ENCODE data around the gene ZDHHC12. TPM values are rescaled to one million over a fixed set of nuclear protein-coding genes. Genes with fewer than 3 reads are reported as not detected.

The ZDHHC12 gene
- total and polyA plus RNA-seq, 10 of the 15 experiments (the other 5 are each of a cell fraction or from before 2014, with no cell fraction given), result 0.95 to 146 (median 49.9) TPM

DNA sequence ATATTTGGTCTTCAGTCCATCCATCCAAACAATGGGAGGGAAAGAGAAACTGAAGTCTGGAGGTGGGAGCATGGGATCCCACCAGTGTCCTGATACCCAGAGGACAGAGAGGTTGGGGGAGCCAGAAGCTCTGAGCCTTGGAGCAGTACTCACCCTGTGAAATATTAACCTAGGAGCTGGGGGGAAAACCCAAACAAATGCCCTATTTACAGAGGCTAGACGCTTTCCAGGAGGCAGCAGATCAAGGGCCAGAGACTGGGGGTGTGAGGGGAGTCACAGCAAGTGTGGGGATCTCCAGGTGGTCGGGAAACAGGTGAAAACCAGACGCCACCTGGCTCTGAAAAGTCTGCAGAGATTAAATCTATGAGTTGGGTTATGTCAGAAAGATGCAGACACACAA, 41.6 kb upstream of the ZDHHC12 start:
- H3K4me2 ChIP-seq (ENCODE audit: control insufficient read depth, insufficient read depth), result no peak overlapping the region
- H3K27ac ChIP-seq (ENCODE audit: control insufficient read depth, insufficient read depth), result no peak overlapping the region
- peak; percentile 83 for ATAC-seq
- 15% methylated on average over 3 of the region's 3 CpGs for WGBS (ENCODE audit: insufficient coverage, insufficient replicate concordance, low lambda C conversion rate, missing lambda C conversion rate)
- H3K36me3 ChIP-seq (ENCODE audit: control insufficient read depth in 2 of 2, insufficient read depth in 2 of 2, low read length in 1 of 2), result no peaks in the 10 kb centered on the region
- SMC1A ChIA-PET (ENCODE audit: uncharacterized antibody, unreplicated experiment), result interaction anchor here (1.2 to 1.8 kb wide), 2 partner anchors 23 to 65 kb away, joined by 3 to 7 read pairs; no protein-coding TSS in a partner anchor
- POLR2A ChIA-PET, result interaction anchor here (0.6 to 1.3 kb wide), 5 partner anchors 27 to 214 kb away, joined by 3 to 6 read pairs (median 4); no protein-coding TSS in a partner anchor
- H3K27me3 ChIP-seq (replicated peaks in 1 of 2; ENCODE audit: control insufficient read depth in 2 of 2, insufficient read depth in 2 of 2, low read length in 1 of 2), result no peaks in the 10 kb centered on the region
- H2AFZ ChIP-seq (ENCODE audit: control insufficient read depth, low read depth, low read length), result no peak overlapping the region
- no peaks in the 10 kb centered on the region for H3K79me2 ChIP-seq (ENCODE audit: control insufficient read depth, insufficient read depth, low read length)
- no peaks in the 10 kb centered on the region for H3K9me3 ChIP-seq (replicated peaks; ENCODE audit: control insufficient read depth, insufficient read depth, low read length)
- no peak for FAIRE-seq
- intact Hi-C loops (cut with micrococcal nuclease; ENCODE audit: unreplicated experiment), result no loop called here
- CTCF ChIA-PET, result interaction anchor here (1.3 to 2.0 kb wide), 3 partner anchors 53 to 327 kb away, joined by 3 to 6 read pairs (median 3); partner anchors contain the start of gene ENDOG
- RAD21 ChIA-PET (ENCODE audit: unreplicated experiment), result interaction anchor here (1.1 to 2.9 kb wide), 4 partner anchors 23 to 53 kb away, joined by 3 to 11 read pairs (median 4); partner anchors contain the start of genes ENDOG and ZDHHC12
- no peak overlapping the region for H3K4me3 ChIP-seq
- in situ Hi-C loops (cut with MboI), result no loop called here
- H4K20me1 ChIP-seq (ENCODE audit: control insufficient read depth, insufficient read depth), result no peaks in the 10 kb centered on the region
- H3K9ac ChIP-seq (ENCODE audit: control insufficient read depth, insufficient read depth, low read length), result no peak overlapping the region
- DNase-seq (ENCODE audit: low read depth, low spot score), result no peak
- no peaks in the 10 kb centered on the region for H3K4me1 ChIP-seq (ENCODE audit: control insufficient read depth, insufficient read depth, low read length)
- BruUV-seq (replicated peaks), result no TSS peak
- TF ChIP-seq ESRRA (IDR thresholded peaks at IDR 0.05; ENCODE audit: low read length) (no peak), IKZF2 (IDR thresholded peaks at IDR 0.05) (no peak), POLR2AphosphoS5 (IDR thresholded peaks at IDR 0.05; ENCODE audit: low read length) (no peak), FOXK2 (IDR thresholded peaks at IDR 0.05) (no peak), MYC (IDR thresholded peaks at IDR 0.05; ENCODE audit: insufficient read depth, insufficient read length, insufficient replicate concordance, low read length, severe bottlenecking) (no peak), RAD51 (IDR thresholded peaks at IDR 0.05) (no peak), RB1 (IDR thresholded peaks at IDR 0.05; ENCODE audit: borderline replicate concordance) (no peak), RFX5 (IDR thresholded peaks at IDR 0.05; ENCODE audit: low read depth, low read length) (no peak), PAX8 (IDR thresholded peaks at IDR 0.05) (no peak)
- TF ChIP-seq, protein P1, sequence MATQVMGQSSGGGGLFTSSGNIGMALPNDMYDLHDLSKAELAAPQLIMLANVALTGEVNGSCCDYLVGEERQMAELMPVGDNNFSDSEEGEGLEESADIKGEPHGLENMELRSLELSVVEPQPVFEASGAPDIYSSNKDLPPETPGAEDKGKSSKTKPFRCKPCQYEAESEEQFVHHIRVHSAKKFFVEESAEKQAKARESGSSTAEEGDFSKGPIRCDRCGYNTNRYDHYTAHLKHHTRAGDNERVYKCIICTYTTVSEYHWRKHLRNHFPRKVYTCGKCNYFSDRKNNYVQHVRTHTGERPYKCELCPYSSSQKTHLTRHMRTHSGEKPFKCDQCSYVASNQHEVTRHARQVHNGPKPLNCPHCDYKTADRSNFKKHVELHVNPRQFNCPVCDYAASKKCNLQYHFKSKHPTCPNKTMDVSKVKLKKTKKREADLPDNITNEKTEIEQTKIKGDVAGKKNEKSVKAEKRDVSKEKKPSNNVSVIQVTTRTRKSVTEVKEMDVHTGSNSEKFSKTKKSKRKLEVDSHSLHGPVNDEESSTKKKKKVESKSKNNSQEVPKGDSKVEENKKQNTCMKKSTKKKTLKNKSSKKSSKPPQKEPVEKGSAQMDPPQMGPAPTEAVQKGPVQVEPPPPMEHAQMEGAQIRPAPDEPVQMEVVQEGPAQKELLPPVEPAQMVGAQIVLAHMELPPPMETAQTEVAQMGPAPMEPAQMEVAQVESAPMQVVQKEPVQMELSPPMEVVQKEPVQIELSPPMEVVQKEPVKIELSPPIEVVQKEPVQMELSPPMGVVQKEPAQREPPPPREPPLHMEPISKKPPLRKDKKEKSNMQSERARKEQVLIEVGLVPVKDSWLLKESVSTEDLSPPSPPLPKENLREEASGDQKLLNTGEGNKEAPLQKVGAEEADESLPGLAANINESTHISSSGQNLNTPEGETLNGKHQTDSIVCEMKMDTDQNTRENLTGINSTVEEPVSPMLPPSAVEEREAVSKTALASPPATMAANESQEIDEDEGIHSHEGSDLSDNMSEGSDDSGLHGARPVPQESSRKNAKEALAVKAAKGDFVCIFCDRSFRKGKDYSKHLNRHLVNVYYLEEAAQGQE (IDR thresholded peaks at IDR 0.05; ENCODE audit: low read depth, low read length), result no peak
- TF ChIP-seq, protein P2, sequence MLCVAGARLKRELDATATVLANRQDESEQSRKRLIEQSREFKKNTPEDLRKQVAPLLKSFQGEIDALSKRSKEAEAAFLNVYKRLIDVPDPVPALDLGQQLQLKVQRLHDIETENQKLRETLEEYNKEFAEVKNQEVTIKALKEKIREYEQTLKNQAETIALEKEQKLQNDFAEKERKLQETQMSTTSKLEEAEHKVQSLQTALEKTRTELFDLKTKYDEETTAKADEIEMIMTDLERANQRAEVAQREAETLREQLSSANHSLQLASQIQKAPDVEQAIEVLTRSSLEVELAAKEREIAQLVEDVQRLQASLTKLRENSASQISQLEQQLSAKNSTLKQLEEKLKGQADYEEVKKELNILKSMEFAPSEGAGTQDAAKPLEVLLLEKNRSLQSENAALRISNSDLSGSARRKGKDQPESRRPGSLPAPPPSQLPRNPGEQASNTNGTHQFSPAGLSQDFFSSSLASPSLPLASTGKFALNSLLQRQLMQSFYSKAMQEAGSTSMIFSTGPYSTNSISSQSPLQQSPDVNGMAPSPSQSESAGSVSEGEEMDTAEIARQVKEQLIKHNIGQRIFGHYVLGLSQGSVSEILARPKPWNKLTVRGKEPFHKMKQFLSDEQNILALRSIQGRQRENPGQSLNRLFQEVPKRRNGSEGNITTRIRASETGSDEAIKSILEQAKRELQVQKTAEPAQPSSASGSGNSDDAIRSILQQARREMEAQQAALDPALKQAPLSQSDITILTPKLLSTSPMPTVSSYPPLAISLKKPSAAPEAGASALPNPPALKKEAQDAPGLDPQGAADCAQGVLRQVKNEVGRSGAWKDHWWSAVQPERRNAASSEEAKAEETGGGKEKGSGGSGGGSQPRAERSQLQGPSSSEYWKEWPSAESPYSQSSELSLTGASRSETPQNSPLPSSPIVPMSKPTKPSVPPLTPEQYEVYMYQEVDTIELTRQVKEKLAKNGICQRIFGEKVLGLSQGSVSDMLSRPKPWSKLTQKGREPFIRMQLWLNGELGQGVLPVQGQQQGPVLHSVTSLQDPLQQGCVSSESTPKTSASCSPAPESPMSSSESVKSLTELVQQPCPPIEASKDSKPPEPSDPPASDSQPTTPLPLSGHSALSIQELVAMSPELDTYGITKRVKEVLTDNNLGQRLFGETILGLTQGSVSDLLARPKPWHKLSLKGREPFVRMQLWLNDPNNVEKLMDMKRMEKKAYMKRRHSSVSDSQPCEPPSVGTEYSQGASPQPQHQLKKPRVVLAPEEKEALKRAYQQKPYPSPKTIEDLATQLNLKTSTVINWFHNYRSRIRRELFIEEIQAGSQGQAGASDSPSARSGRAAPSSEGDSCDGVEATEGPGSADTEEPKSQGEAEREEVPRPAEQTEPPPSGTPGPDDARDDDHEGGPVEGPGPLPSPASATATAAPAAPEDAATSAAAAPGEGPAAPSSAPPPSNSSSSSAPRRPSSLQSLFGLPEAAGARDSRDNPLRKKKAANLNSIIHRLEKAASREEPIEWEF (IDR thresholded peaks at IDR 0.05; ENCODE audit: insufficient replicate concordance, low read depth, low read length), result no peak
